Activated naive CD4-positive, alpha-beta T cell treated with anti-CD3 and anti-CD28 coated beads, Interleukin-2, amount 50 U/mL, for 24 hours (primary cell): ENCODE data around the gene MRI1.

ENCODE experiments used
- H3K27ac Mint-ChIP-seq: one replicate; pipeline ENCODE4 v1.8.0; 2021; ENCODE audit warnings: mild to moderate bottlenecking, mixed read lengths
- H3K27me3 Mint-ChIP-seq: one replicate; pipeline ENCODE4 v1.8.0; 2021; ENCODE audit warnings: mixed read lengths
- H3K36me3 Mint-ChIP-seq: one replicate; pipeline ENCODE4 v1.8.0; 2021; ENCODE audit warnings: mixed read lengths
- H3K4me1 Mint-ChIP-seq: one replicate; pipeline ENCODE4 v1.8.0; 2021; ENCODE audit warnings: mixed read lengths
- H3K4me3 Mint-ChIP-seq: one replicate; pipeline ENCODE4 v1.8.0; 2021; ENCODE audit warnings: mild to moderate bottlenecking, mixed read lengths
- H3K9me3 Mint-ChIP-seq: one replicate; pipeline ENCODE4 v1.8.0; 2021; ENCODE audit warnings: mixed read lengths

MRI1 gene

DNA sequence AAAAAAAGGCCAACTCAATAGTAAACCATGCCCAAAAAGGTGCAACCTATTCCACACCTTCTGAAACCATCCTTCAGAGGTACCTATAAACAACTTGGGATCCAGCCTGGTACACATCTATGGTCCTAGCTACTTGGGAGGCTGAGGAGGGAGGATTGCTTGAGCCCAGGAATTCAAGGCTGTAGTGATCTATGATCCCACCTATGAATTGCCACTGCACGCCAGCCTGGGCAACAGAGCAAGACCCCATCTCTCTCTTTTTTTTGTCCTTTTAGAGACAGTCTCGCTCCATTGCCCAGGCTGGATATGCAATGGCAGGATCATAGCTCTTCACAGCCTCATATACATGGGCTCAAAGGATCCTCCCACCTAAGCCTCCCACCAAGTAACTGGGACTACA lies 57.0 kb downstream of the MRI1 start:
- H3K4me1 Mint-ChIP-seq, result peaks cover 8% of the 10 kb centered on the region
- H3K9me3 Mint-ChIP-seq, result no peaks in the 10 kb centered on the region
- H3K27me3 Mint-ChIP-seq, result no peaks in the 10 kb centered on the region
- no peak overlapping the region for H3K27ac Mint-ChIP-seq
- H3K36me3 Mint-ChIP-seq, result peaks cover 3% of the 10 kb centered on the region
- no peak overlapping the region for H3K4me3 Mint-ChIP-seq

DNA sequence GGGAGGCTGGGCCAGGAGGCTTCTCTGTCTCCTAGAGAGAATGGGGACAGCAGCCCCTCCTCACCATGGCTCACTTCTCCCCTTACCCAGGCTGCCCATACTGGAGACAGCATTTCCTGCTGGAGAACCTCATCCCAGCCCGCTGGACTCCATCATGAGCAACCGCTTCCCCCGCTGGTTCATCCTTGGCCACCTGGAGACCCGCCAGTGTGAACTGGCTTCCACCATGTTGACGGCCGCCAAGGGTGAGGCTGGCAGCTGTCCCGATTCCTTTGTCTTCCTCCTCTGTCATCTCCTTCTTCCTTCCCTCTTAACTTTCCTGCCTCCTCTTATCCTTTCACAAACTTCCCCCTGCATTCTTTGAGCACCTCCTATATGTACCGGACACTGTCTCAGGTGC lies 58.9 kb downstream of the MRI1 start:
- Mint-ChIP-seq H3K36me3 (peaks cover 3% of the 10 kb centered on the region), H3K9me3 (no peaks in the 10 kb centered on the region), H3K27me3 (no peaks in the 10 kb centered on the region), H3K27ac (no peak overlapping the region), H3K4me1 (peaks cover 5% of the 10 kb centered on the region), H3K4me3 (no peak overlapping the region)
